ENCODE measurements around the gene KLF5.

DNA sequence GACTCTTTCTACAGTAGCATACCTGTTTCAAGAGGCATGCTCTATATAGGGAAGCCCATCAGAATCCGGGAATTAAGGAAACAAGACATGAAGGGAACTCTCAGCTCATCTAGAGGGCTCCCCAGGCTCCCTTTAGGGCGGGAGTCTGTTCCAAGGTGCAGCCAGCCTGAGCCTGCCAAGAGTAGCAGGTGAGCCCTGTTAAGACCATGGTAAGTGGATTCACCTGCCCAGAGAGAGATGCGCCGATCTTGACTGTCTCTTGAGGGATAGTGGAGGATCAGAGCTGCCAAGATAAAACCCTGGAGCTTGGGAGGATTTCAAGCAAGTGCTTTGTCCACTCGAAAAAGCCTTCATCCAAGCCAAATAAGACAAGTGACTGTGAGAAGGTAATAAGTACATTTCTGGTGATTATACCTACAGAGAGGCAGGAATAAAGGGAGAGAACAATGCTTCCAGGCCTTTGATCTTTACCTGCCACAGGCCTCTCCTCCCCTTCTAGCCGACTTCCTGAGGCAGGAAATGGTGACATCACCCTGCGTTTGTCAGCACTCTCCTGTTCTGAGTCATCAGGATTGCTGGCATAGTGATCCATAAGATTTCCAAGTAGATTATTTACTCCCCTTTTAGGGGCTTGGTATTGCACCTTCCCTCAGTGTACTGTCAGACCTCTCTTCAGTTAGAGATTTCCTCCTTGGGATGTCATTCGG, 31.5 kb downstream of the KLF5 start:
- TF ChIP-seq EZH2phosphoT487 (IDR thresholded peaks at IDR 0.05; ENCODE audit: borderline replicate concordance), result no peak
- TF ChIP-seq, protein P1, sequence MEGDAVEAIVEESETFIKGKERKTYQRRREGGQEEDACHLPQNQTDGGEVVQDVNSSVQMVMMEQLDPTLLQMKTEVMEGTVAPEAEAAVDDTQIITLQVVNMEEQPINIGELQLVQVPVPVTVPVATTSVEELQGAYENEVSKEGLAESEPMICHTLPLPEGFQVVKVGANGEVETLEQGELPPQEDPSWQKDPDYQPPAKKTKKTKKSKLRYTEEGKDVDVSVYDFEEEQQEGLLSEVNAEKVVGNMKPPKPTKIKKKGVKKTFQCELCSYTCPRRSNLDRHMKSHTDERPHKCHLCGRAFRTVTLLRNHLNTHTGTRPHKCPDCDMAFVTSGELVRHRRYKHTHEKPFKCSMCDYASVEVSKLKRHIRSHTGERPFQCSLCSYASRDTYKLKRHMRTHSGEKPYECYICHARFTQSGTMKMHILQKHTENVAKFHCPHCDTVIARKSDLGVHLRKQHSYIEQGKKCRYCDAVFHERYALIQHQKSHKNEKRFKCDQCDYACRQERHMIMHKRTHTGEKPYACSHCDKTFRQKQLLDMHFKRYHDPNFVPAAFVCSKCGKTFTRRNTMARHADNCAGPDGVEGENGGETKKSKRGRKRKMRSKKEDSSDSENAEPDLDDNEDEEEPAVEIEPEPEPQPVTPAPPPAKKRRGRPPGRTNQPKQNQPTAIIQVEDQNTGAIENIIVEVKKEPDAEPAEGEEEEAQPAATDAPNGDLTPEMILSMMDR (conservative IDR thresholded peaks at IDR 0.05; ENCODE audit: low read length), result no peak

All from Loucy (cell line).